H1 (cell line): ENCODE measurements around the gene ASCC2.
A peak's percentile ranks its signal among the peaks of the same experiment; 100 is the strongest.

Experiments used
- EGR1 ChIP-seq: IDR thresholded peaks from 2 replicates; pipeline ENCODE4 v1.6.1; 2011; ENCODE audit warnings: low read depth, low read length, borderline replicate concordance
- EP300 ChIP-seq, 2 experiments: IDR thresholded peaks; 1 replicate in 1 of 2; 2 replicates in 1 of 2; pipeline ENCODE4 v1.6.1; 2011 to 2012; ENCODE audit warnings: low read depth in 2 of 2, low read length in 2 of 2, mild to moderate bottlenecking in 2 of 2, borderline replicate concordance in 1 of 2, inconsistent platforms in 1 of 2, moderate library complexity in 1 of 2
- GTF2F1 ChIP-seq: IDR thresholded peaks from 2 replicates; pipeline ENCODE4 v1.6.1; 2012; ENCODE audit warnings: low read depth, low read length, improper control_type of control experiment, borderline replicate concordance
- RFX5 ChIP-seq: IDR thresholded peaks from 2 replicates; pipeline ENCODE4 v1.6.1; 2011; ENCODE audit warnings: low read depth, low read length, improper control_type of control experiment, borderline replicate concordance
- TCF12 ChIP-seq: IDR thresholded peaks from 2 replicates; pipeline ENCODE4 v1.6.1; 2011; ENCODE audit warnings: low read depth, mild to moderate bottlenecking, low read length
- TF ChIP-seq, protein P1 (sequence below), 3 experiments: IDR thresholded peaks; 1 replicate in 2 of 3; 2 replicates in 1 of 3; pipeline versions ENCODE4 v1.5.1 to v1.6.1; 2011; ENCODE audit warnings: low read length in 3 of 3, mild to moderate bottlenecking in 3 of 3, inconsistent platforms in 2 of 3, low read depth in 1 of 3, moderate library complexity in 1 of 3; ENCODE audit not compliant: insufficient read depth in 1 of 3; ENCODE audit errors: control extremely low read depth in 1 of 3
- TF ChIP-seq, protein P2 (sequence below): IDR thresholded peaks from 2 replicates; pipeline ENCODE4 v1.6.1; 2011; ENCODE audit warnings: low read length, improper control_type of control experiment

DNA sequence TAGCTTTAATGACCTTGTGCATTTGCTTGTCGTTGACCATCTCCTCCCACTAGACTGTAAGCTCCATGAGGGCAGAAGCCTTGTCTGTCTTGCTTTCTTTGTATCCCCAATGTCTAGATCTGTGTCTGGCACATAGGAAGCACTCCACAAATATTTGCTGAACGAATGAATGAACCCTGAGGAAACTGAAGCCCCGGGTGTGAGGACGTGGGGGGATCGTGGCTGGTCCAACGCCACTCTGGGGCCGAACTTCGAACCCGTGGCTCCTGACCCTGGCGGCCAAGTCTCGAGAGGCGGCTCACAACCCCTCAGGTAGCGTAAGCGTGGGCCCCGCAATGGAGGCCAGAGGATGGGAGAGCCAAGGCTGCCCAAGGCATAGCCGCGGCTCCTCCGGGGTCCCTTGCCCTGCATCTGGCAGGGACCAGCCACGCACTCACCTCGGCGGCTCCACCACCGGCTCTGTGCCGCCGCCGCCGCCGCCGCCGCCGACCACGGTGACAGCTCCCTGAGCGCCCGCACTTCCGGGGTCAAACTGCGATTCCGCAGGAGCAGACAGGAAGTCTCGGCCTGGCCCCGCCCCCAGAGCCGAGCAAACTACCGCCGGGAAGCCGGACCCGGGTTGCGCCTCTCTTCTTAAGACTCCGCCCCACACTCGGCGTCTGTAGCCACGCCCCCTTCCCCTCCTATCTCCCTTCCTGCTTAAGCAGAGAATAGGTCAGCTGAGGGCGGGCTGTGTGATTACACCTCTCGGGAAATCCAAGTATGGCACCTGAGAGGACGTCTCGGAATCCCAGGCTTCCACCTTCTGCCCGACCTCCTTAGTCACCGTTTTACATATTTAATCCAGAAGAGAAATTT lies at the start of gene ASCC2:
- TF ChIP-seq, protein P1, sequence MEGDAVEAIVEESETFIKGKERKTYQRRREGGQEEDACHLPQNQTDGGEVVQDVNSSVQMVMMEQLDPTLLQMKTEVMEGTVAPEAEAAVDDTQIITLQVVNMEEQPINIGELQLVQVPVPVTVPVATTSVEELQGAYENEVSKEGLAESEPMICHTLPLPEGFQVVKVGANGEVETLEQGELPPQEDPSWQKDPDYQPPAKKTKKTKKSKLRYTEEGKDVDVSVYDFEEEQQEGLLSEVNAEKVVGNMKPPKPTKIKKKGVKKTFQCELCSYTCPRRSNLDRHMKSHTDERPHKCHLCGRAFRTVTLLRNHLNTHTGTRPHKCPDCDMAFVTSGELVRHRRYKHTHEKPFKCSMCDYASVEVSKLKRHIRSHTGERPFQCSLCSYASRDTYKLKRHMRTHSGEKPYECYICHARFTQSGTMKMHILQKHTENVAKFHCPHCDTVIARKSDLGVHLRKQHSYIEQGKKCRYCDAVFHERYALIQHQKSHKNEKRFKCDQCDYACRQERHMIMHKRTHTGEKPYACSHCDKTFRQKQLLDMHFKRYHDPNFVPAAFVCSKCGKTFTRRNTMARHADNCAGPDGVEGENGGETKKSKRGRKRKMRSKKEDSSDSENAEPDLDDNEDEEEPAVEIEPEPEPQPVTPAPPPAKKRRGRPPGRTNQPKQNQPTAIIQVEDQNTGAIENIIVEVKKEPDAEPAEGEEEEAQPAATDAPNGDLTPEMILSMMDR (IDR thresholded peaks at IDR 0.05; ENCODE audit: control extremely low read depth in 1 of 3, insufficient read depth in 1 of 3, low read depth in 1 of 3, low read length in 3 of 3) = no peak
- TF ChIP-seq GTF2F1 = no peak
- TF ChIP-seq, protein P2, sequence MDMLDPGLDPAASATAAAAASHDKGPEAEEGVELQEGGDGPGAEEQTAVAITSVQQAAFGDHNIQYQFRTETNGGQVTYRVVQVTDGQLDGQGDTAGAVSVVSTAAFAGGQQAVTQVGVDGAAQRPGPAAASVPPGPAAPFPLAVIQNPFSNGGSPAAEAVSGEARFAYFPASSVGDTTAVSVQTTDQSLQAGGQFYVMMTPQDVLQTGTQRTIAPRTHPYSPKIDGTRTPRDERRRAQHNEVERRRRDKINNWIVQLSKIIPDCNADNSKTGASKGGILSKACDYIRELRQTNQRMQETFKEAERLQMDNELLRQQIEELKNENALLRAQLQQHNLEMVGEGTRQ = 0 out of 2 replicates have a peak, but pooled peaks have one; percentile 18
- TF ChIP-seq RFX5 = no peak
- TF ChIP-seq TCF12 = no peak
- no peak for TF ChIP-seq EGR1
- TF ChIP-seq EP300 (IDR thresholded peaks at IDR 0.05; ENCODE audit: borderline replicate concordance in 1 of 2, low read depth in 2 of 2, low read length in 2 of 2) = peak in 1 of 2 experiments; percentile 74; a peak in 1 of 3 replicates
